HL-60 (cell line): ENCODE results near the gene RASAL2.

Experiments
- CTCF ChIP-seq: IDR thresholded peaks from one replicate; pipeline ENCODE4 v1.5.1; 2011; ENCODE audit warnings: low read length, control low read depth, inconsistent platforms; ENCODE audit not compliant: insufficient read depth
- GABPA ChIP-seq: IDR thresholded peaks from 2 replicates; pipeline ENCODE4 v1.6.1; 2012; ENCODE audit warnings: low read depth
- POLR2AphosphoS5 ChIP-seq: IDR thresholded peaks from 2 replicates; pipeline ENCODE4 v1.6.1; 2012; ENCODE audit warnings: low read depth

DNA sequence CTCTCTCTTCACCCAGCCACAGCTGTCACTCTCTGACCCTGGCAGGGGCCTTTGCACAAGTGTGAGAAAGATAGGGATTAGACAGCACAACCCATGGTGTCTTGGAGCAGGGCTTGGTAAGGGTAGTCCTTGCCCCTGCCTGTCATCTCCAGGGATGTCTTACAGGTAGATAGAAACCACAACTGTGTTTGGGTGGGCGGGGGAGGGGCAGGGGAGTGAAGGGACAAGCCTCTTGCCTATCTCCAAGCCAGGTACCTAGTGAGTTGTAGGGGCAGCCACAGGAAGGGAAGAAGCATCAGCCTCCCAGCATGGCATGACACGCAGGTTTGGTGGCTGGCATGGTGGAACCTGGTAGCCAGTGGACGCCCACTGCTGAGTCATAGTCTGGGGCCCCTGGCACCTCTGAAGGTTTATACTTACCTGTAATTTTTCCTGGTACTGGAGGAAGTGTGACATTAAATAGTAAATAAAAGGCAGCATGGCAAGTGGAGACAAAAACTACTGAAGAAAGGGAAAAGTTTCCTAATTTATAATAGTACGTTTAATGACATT, 305.3 kb downstream of the RASAL2 start:
- no peak for TF ChIP-seq CTCF
- TF ChIP-seq GABPA: no peak
- TF ChIP-seq POLR2AphosphoS5: no peak
